GM18951 (cell line): ENCODE results near the gene AAR2.

Experiments
- POLR2A ChIP-seq: IDR thresholded peaks from 4 replicates; pipeline ENCODE4 v1.6.1; 2011; ENCODE audit warnings: mild to moderate bottlenecking; ENCODE audit not compliant: insufficient read length, insufficient read depth; ENCODE audit errors: extremely low read depth
- in situ Hi-C: fragments of 300-500 bp; cut with MboI; formaldehyde crosslinking; loops from one replicate; pipeline ENCODE4 v1.12.0; 2022; ENCODE audit warnings: low sequenced_read_pairs, mixed read lengths, inconsistent platforms; ENCODE audit not compliant: unreplicated experiment

Gene AAR2

DNA sequence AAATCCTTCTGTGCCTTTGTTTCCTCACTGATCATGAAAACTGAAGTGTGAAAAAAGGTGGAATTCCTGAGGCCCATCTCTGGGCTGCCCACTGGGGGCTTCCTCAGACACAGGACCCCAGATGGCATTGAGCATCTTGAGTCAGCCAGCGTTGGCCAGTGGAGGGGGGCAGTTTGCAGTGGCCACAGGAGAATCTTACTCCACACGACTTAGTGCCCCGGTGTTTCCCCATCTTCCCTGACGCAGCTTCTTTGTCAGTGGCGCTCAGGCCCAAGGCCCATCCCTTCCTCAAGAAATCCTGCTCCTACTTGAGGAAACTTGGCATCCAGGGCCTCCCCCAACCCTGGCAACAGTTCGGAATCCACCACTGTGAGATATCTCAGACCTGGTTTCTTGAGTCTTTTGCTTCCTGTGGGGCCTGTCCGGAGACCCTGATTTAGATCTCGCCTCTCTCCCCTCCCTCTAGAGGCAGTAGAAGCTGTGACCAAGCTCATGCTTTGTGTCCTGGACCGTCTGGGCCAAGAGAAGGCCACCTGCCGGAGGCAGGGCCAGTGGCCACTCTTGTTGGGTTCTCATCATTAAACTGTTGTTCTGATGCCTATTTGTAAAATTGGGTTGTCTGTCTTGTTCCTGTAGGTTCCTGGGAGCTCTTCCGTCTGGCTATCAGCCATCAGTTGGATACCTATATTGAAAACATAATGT, 49.6 kb downstream of the AAR2 start:
- TF ChIP-seq POLR2A = no peak
- in situ Hi-C loops = no loop called here

GRCh38 chr20:36297656-36298055, 61.4 kb downstream of the AAR2 start:
- in situ Hi-C loops = no loop called here
- no peak for TF ChIP-seq POLR2A

DNA sequence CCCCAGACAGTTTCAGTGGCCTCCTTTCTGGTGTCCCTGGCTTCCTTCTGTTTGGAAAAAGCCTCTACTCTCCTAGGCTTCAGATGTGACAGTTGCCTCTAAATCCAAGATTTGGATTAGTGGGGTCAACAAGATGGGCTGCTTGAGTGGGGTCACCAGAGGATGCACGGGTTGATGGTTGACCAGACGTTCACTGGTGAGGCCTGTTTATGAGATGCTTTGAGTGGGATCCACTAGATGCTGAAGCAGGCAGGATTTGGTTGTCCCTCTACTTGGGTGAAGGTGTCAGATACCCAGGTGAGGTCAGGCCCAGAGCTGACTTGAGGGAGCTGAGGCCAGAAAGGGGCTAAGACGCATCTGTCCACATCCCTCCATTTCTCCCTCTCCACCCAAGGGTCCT, 61.8 kb downstream of the AAR2 start:
- TF ChIP-seq POLR2A = no peak
- in situ Hi-C loops = no loop called here

DNA sequence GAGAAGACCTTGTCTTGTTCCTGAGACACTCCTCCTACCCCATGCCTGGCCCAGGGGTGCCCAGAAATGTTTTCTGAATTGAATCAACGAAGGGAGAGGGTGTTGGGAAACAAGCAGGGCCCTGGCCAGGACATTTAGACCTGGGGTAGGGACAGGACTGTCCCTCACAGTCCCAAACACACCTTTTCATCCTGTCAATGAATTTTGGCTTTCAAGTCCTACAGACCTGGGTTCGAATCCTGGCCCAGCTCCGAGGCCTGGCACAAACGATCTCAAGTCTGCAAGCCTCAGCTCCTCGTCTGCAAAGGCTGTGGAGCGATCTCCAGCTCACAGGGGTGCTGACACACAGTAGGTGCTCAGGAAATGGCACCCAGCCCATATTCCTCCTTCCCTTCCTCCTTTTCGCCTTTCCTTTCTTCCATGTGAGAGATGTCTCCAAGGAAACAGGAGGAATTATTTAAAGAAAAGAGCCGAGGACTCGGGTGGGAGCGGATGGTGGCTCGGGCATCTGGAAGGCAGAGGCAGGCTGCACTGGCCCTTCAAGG, 62.6 kb downstream of the AAR2 start:
- in situ Hi-C loops = no loop called here
- no peak for TF ChIP-seq POLR2A

DNA sequence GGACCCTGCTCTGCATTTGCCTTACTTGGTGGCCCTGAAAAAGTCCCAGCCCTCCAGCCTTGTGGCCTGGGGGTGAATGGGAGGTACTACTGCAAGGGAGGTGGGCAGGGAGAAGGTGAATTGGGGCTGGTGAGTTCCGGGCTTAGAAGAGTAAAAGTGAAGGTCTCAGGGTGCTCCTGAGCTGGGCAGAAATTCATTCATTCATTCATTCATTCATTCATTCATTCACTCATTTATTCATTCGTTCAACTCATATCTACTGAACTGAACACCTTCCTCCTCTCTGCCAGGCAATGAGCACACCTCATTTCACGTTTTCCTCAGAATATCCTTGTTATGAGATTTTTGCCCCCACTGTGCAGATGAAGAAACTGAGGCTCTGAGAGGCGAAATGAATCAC, 63.2 kb downstream of the AAR2 start:
- TF ChIP-seq POLR2A = no peak
- in situ Hi-C loops = no loop called here

GRCh38 chr20:36301359-36302119, 65.3 kb downstream of the AAR2 start:
- in situ Hi-C loops = no loop called here
- no peak for TF ChIP-seq POLR2A

GRCh38 chr20:36303020-36303595, 66.8 kb downstream of the AAR2 start:
- TF ChIP-seq POLR2A = no peak
- in situ Hi-C loops = no loop called here

DNA sequence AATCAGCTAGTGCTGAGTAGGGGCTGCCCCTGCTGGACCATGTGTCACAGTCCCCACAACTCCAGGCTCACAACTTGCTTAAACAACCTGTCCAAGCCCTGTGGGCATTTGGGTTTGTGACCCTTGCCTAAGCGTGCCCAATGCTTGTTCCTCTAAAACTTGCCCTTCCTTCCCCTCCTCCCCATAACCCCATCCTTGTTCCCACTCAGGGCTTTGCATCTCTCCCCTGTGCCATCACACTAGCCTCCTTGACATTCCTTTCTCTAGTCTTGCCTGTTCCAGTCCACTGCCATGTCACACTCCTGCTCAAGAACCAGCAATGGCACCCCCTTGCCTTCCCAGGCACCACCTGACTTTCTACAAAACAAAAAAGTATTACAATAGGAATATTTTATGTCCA, 67.6 kb downstream of the AAR2 start:
- TF ChIP-seq POLR2A = no peak
- in situ Hi-C loops = no loop called here

- in situ Hi-C loops = no loop called here
- no peak for TF ChIP-seq POLR2A
Observed at GRCh38 chr20:36304786-36305495, 68.7 kb downstream of the AAR2 start.

GRCh38 chr20:36305602-36306551, 69.6 kb downstream of the AAR2 start, which contains the start of gene DLGAP4:
Gene DLGAP4, plus strand, starts transcription at chr20:36306339. Its CDS starts 125,379 bp downstream, at chr20:36431718.
- TF ChIP-seq POLR2A = no peak

More at GRCh38 chr20:36305602-36306551, 69.6 kb downstream of the AAR2 start, which contains the start of gene DLGAP4:
- in situ Hi-C loops = no loop called here
